Activated naive CD8-positive, alpha-beta T cell treated with anti-CD3 and anti-CD28 coated beads, Interleukin-2, amount 10 ng/mL, durations not matched to agents 7 days and 5 days (primary cell): ENCODE measurements around the gene CENPB. TPM values are rescaled to one million over a fixed set of nuclear protein-coding genes. Genes with fewer than 3 reads are reported as not detected.
A peak's percentile ranks its signal among the peaks of the same experiment; 100 is the strongest.

Source experiments
- ATAC-seq: fragments of 150-1000 bp; cut with Tn5 transposase; one replicate; pipeline ENCODE4 v1.10.0; 2021; ENCODE audit warnings: low read depth, moderate library complexity
- POLR2A ChIA-PET: fragments of 350-600 bp; sonication (Branson Sonifier 250); formaldehyde crosslinking; loops from one replicate; lab custom pipeline; 2021; ENCODE audit warnings: antibody characterized with exemption; lab: Charles Lee
- DNase-seq: peaks from one replicate; pipeline ENCODE4 v3.0.0; 2021
- H3K27ac Mint-ChIP-seq: one replicate; pipeline ENCODE4 v1.8.0; 2022; ENCODE audit warnings: mild to moderate bottlenecking, mixed read lengths
- H3K27me3 Mint-ChIP-seq: one replicate; pipeline ENCODE4 v1.8.0; 2022; ENCODE audit warnings: mild to moderate bottlenecking, moderate library complexity, mixed read lengths
- H3K36me3 Mint-ChIP-seq: one replicate; pipeline ENCODE4 v1.8.0; 2021; ENCODE audit warnings: mild to moderate bottlenecking, mixed read lengths
- H3K4me1 Mint-ChIP-seq: one replicate; pipeline ENCODE4 v1.8.0; 2021; ENCODE audit warnings: mixed read lengths
- H3K4me3 Mint-ChIP-seq: one replicate; pipeline ENCODE4 v1.8.0; 2022; ENCODE audit warnings: mild to moderate bottlenecking, moderate library complexity, mixed read lengths
- H3K9me3 Mint-ChIP-seq: one replicate; pipeline ENCODE4 v1.8.0; 2021; ENCODE audit warnings: mixed read lengths
- total RNA-seq, 2 experiments: library from RNA; stranded (reverse); gene quantifications; one replicate each; pipeline ENCODE4 v1.2.3, GENCODE V29; 2021

The CENPB gene
- total RNA-seq, 2 experiments from 2014 or later: 63.3 to 65.7 TPM

DNA sequence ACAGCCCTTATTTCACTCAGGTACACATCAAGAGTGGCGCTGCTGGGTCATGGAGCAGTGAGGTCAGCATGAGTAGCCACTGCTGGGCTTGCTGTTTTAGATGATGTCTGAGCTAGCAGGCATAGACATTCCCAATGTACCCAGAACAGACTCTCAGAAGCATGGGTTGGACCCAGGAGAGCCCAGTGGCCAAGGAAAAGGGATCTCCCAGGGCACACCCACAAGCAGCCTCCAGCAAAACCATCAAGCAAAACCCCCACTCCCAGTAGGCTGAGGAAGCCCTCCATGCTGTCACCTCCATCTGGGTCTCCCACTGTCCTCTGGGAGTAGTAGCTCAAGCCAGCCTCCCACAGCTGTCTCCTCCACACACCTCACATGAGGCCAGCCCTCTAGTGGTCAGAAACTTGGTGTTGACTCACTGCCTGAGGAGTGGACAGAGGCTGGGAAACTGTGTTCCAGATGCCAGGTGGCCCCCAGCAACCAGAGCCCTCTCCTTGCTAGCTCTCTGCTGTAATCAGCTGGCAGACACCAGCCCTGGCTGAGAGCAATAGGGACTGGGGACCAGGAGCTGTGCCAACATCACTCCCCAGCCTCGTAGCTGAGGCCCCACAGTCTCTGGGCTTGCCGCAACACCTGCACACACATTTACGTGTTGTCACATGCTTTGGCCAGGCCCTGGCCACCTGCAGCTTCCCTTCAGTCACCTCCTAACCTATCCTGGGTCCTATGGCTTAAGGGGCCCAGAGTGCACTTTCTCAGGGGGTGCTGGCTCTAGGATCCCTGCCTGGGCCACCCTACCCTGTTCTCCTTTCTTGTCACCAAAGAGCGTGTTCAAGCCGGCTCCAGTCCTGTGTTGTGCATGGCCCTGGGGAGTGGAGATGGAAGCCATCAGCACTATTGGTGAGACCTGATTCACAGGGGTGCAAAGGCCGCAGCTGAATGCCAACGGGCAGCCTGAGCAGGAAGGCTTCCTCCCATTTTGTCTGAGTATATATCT, 31.9 kb upstream of the CENPB start:
- Mint-ChIP-seq H3K36me3 (peaks cover 2% of the 10 kb centered on the region), H3K27ac (peak overlapping the region; percentile 90), H3K4me1 (peaks cover 48% of the 10 kb centered on the region), H3K27me3 (no peaks in the 10 kb centered on the region), H3K9me3 (no peaks in the 10 kb centered on the region), H3K4me3 (no peak overlapping the region)
- POLR2A ChIA-PET: interaction anchor here (0.6 to 4.0 kb wide), 6 partner anchors 18 to 32 kb away, joined by 3 to 52 read pairs (median 8); partner anchors contain the start of genes CDC25B and CENPB
- ATAC-seq (no peak), DNase-seq (no peak)

DNA sequence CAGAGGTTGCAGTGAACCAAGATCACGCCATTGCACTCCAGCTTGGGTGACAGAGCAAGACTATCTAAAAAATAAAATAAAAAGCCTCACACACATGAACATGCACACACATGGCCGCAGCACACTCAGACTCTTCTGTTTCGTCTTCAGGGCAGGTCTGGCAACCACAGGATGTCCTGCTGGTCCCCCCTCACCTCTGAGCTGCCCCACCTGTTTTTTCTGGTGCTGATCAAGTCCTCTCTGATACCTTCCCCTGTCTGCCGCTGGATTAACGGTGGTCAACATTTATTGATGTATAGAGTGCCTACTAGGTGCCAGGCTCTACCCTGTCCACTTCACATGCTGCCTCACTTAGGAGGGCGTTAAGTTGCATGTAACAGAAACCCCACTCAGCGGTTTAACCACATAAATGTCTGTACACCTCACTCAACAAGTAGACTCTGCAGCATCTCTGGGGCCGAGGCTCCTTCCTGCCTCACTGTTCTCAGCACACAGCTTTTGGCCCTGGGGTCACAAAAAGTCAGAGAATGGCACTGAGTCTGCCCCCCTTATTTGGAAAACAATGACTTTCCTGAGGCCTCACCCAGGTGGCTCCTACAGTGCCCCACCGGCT, 29.3 kb upstream of the CENPB start:
- no peaks in the 10 kb centered on the region for H3K9me3 Mint-ChIP-seq
- peak overlapping the region; percentile 98 for H3K27ac Mint-ChIP-seq
- peaks cover 1% of the 10 kb centered on the region for H3K36me3 Mint-ChIP-seq
- H3K27me3 Mint-ChIP-seq: no peaks in the 10 kb centered on the region
- DNase-seq: peak; percentile 66
- peaks cover 66% of the 10 kb centered on the region for H3K4me1 Mint-ChIP-seq
- POLR2A ChIA-PET: interaction anchor here (0.6 to 2.3 kb wide), 6 partner anchors 11 to 90 kb away, joined by 4 to 15 read pairs (median 7); partner anchors contain the start of gene CENPB
- H3K4me3 Mint-ChIP-seq: peak overlapping the region; percentile 84
- peak; percentile 27 for ATAC-seq

DNA sequence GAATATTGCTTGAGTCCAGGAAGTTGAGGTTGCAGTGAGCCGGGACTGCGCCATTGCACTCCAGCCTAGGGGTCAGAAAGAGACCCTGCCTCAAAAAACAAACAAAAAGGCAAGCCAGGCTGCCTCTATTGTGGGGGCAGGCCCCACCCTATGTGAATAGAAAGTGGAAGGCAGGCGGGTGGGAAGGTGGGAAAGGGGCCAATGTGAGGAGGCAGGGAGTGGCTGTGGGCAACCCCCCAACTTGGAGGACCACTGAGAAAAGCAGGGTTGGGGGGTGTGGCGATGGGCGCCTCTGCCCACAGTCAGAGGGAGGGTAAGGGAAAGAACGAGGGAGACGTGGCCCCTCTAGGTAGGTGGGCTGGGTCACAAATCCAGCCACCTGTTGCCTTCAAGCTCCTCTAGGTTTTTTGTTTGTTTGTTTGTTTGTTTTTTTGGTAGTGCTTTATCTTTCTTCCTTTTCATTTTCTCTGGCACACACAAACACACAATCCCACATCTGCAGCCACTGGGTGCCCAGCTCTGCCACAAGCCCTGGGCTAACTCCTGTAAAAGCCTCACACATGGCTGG, 28.5 kb upstream of the CENPB start:
- H3K4me1 Mint-ChIP-seq: peaks cover 71% of the 10 kb centered on the region
- H3K36me3 Mint-ChIP-seq: peaks cover 1% of the 10 kb centered on the region
- ATAC-seq (no peak), DNase-seq (no peak)
- no peaks in the 10 kb centered on the region for H3K27me3 Mint-ChIP-seq
- H3K27ac Mint-ChIP-seq: peak overlapping the region; percentile 98
- no peaks in the 10 kb centered on the region for H3K9me3 Mint-ChIP-seq
- H3K4me3 Mint-ChIP-seq: peak overlapping the region; percentile 84
- POLR2A ChIA-PET: interaction anchor here (0.6 to 2.3 kb wide), 5 partner anchors 10 to 90 kb away, joined by 4 to 15 read pairs (median 6); partner anchors contain the start of gene CENPB

DNA sequence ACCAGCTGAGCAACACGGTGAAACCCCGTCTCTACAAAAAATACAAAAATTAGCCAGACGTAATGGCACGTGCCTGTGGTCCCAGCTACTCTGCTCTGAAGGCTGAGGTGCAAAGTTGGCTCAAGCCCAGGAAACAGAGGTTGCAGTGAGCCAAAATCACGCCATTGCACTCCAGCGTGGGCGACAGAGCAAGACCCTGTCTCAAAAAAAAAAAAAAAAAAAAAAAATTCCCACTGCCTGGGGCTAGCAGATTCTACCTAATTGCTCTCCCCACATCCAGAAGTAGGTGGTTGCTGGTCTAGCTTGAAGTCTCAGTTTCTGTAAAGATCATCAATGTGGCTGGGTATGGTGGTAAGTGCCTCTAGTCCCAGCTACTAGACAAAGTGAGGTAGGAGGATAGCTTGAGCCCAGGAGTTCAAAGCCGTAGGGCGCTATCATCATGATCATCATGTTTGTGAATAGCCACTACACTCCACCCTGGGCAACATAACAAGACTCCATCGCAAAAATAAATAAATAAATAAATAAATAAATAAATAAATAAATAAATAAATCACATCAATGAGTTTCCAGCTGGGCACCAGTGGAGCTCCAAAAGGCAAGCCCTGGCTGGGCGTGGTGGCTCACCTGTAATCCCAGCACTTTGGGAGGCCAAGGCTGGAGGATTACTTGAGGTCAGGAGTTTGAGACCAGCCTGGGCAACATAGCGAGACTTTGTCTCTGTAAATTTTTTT, 27.5 kb upstream of the CENPB start:
- POLR2A ChIA-PET: interaction anchor here (0.7 to 4.4 kb wide), 4 partner anchors 14 to 71 kb away, joined by 4 to 59 read pairs (median 6); partner anchors contain the start of gene CENPB
- no peaks in the 10 kb centered on the region for H3K27me3 Mint-ChIP-seq
- DNase-seq (no peak), ATAC-seq (no peak)
- H3K9me3 Mint-ChIP-seq: no peaks in the 10 kb centered on the region
- peaks cover 63% of the 10 kb centered on the region for H3K4me1 Mint-ChIP-seq
- peak overlapping the region; percentile 58 for H3K4me3 Mint-ChIP-seq
- peaks cover 1% of the 10 kb centered on the region for H3K36me3 Mint-ChIP-seq
- peak overlapping the region; percentile 94 for H3K27ac Mint-ChIP-seq

DNA sequence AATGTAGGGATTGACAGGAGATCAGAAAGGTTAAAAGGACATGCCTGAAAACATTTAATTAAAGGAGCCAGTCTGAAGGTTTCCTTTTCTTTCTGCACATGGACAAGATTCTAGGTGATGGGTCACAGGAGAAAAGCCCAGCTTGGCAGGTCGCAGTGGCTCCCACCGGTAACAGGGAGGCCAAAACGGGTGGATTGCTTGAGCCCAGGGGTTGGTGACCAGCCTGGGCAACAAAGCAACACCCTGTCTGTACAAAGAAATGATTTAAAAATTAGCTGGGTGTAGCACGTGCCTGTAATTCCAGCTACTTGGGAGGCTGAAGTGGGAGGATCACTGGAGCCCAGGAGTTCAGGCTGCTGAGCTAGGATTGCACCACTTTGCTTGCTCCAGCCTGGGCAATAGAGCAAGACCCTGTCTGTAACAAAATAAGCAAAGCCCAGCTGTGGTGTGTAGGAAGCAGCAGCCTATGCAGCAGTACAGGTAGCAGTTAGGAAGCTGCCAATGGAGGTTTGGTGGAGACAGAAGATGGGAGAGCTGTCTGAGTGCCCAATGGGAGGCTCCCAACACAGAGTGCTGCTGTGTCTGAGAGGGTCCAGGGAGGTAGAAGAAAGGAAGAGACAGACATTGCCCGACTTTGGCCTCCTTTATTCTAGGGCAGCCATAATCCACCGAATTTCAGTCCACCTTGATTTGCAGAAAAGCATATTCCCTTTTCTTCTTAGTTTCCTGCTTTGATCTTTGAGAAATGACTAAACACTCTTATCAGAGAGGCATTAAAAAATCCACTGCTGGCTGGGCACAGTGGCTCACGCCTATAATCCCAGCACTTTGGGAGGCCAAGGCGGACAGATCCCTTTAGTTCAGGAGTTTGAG, 26.7 kb upstream of the CENPB start:
- POLR2A ChIA-PET: interaction anchor here (0.7 to 4.4 kb wide), 4 partner anchors 13 to 71 kb away, joined by 4 to 59 read pairs (median 6); partner anchors contain the start of gene CENPB
- ATAC-seq (no peak), DNase-seq (no peak)
- no peaks in the 10 kb centered on the region for H3K9me3 Mint-ChIP-seq
- H3K4me3 Mint-ChIP-seq: peak overlapping the region; percentile 58
- peak overlapping the region; percentile 94 for H3K27ac Mint-ChIP-seq
- H3K27me3 Mint-ChIP-seq: no peaks in the 10 kb centered on the region
- peaks cover 1% of the 10 kb centered on the region for H3K36me3 Mint-ChIP-seq
- H3K4me1 Mint-ChIP-seq: peaks cover 55% of the 10 kb centered on the region

DNA sequence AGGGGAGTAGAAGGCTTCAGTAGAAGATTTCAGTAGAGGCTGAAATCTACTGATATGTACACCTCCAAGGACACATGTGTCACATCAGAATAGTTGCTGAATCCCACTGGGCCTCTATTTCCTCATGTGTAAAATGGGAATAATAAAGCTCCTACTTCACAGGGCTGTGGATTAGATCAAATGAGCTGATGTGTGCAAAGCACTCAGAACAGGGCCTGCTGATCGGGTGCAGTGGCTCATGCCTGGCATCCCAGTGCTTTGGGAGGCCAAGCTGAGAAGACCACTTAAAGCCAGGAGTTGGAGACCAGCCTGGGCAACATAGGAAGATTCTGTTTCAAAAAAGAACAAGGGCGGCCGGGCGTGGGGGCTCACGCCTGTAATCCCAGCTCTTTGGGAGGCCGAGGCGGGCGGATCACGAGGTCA, 25.7 kb upstream of the CENPB start:
- Mint-ChIP-seq H3K9me3 (no peaks in the 10 kb centered on the region), H3K27ac (peak overlapping the region; percentile 94), H3K4me1 (peaks cover 53% of the 10 kb centered on the region), H3K27me3 (no peaks in the 10 kb centered on the region), H3K4me3 (peak overlapping the region; percentile 75), H3K36me3 (peaks cover 1% of the 10 kb centered on the region)
- ATAC-seq (no peak), DNase-seq (no peak)
- POLR2A ChIA-PET: interaction anchor here (0.6 to 4.4 kb wide), 5 partner anchors 8 to 27 kb away, joined by 3 to 59 read pairs (median 7); partner anchors contain the start of gene AP5S1

DNA sequence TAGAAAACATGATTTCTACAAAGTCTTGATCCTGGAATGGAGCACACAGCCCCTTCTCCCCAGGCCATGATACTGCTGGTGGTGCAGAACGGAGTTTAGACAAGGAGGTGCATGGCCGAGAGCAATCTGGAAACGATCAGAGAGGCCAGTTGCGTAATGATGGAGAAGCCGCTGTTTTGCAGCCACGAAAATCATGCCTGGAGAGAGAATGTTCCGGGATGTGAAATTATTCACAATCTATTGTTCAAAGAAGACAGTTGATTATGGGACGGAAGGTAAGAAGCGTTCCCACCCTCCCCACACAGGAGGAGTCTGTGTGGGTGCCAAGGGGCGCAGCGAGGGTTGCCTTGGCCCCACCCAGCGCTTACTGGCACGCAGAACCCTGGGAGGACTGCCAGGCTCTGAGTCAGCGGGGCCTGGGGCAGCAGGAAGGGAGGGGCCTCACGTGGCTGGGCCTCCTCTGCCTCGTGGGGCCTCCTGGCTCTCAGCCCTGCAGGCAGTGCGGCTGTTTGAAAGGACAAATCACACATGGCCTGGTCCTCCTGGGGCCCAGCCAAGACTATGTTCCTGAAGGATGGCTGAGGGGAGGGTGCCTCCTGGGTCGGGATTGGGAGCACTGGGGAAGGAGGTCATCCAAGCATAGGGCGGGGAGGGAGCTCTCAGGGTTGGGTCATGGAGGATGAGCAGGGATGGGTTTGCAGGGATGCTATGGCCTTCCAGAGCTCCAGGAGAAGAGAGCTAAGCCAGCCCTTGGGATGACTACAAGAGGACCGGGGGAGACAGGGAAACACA, 25.1 kb upstream of the CENPB start:
- peaks cover 58% of the 10 kb centered on the region for H3K4me1 Mint-ChIP-seq

DNA sequence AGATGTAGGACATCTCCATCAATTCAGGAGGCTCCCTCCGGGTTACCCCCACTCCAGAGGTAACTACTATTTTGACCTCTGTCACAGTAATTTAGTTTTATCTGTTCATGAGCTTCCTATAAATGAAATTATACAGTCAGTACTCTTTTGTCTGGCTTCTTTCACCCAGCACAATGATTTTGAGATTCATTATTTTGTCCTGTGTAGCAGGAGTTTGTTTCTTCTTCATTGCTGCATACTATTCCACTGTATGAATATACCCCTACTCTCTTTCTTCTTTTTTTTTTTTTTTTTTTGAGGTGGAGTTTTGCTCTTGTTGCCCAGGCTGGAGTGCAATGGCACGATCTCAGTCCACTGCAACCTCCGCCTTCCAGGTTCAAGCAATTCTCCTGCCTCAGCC, 22.0 kb upstream of the CENPB start:
- POLR2A ChIA-PET: interaction anchor here (0.7 kb wide), 1 partner anchor 16 kb away, joined by 3 read pairs; no protein-coding TSS in a partner anchor
- peaks cover 26% of the 10 kb centered on the region for H3K36me3 Mint-ChIP-seq
- H3K4me3 Mint-ChIP-seq: no peak overlapping the region
- DNase-seq (no peak), ATAC-seq (no peak)
- H3K4me1 Mint-ChIP-seq: peaks cover 58% of the 10 kb centered on the region
- no peaks in the 10 kb centered on the region for H3K9me3 Mint-ChIP-seq
- no peak overlapping the region for H3K27ac Mint-ChIP-seq
- no peaks in the 10 kb centered on the region for H3K27me3 Mint-ChIP-seq

More for the DNA sequence above, 25.1 kb upstream of the CENPB start:
- POLR2A ChIA-PET: interaction anchor here (0.7 to 4.4 kb wide), 7 partner anchors 9 to 36 kb away, joined by 3 to 59 read pairs (median 4); partner anchors contain the start of genes AP5S1 and CENPB
- peak overlapping the region; percentile 75 for H3K4me3 Mint-ChIP-seq
- peak; percentile 77 for ATAC-seq
- no peaks in the 10 kb centered on the region for H3K9me3 Mint-ChIP-seq
- H3K27ac Mint-ChIP-seq: peak overlapping the region; percentile 94
- peaks cover 2% of the 10 kb centered on the region for H3K36me3 Mint-ChIP-seq
- DNase-seq: peak; percentile 81
- H3K27me3 Mint-ChIP-seq: no peaks in the 10 kb centered on the region

DNA sequence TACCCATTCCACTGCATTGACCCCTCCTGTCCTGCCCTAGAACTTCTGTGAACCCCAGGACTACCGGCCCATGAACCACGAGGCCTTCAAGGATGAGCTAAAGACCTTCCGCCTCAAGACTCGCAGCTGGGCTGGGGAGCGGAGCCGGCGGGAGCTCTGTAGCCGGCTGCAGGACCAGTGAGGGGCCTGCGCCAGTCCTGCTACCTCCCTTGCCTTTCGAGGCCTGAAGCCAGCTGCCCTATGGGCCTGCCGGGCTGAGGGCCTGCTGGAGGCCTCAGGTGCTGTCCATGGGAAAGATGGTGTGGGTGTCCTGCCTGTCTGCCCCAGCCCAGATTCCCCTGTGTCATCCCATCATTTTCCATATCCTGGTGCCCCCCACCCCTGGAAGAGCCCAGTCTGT, 18.2 kb upstream of the CENPB start:
- ATAC-seq: no peak
- no peak for DNase-seq
- no peak overlapping the region for H3K4me3 Mint-ChIP-seq
- H3K36me3 Mint-ChIP-seq: peaks cover 41% of the 10 kb centered on the region
- H3K27me3 Mint-ChIP-seq: no peaks in the 10 kb centered on the region
- no peaks in the 10 kb centered on the region for H3K9me3 Mint-ChIP-seq
- H3K27ac Mint-ChIP-seq: peak overlapping the region; percentile 4
- POLR2A ChIA-PET: interaction anchor here (0.9 to 1.1 kb wide), 2 partner anchors 11 to 16 kb away, joined by 3 to 6 read pairs; partner anchors contain the start of gene AP5S1
- H3K4me1 Mint-ChIP-seq: peaks cover 42% of the 10 kb centered on the region

DNA sequence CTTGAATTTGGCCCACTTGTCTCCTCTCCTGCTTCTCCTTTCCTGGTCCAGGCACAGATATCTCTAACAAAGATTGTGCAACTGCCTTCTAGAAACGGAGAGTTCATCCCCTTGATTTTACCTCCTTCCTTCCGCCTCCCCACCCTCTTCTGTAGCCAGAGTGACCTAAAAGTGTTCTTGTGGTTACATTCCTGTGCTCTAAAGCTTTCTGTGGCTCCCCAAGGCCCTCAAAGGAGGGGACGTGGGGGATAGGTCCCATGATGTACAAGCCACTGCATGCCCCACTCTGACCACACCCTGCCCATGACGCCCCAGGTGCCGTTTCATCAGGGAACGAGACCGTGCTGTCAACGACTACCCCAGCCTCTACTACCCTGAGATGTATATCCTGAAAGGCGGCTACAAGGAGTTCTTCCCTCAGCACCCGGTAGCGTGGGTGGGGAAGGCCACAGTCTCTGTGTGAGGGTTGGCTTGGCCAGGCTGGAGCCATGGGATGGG, 17.8 kb upstream of the CENPB start:
- ATAC-seq (no peak), DNase-seq (no peak)
- POLR2A ChIA-PET: interaction anchor here (0.9 to 1.1 kb wide), 2 partner anchors 11 to 16 kb away, joined by 3 to 6 read pairs; partner anchors contain the start of gene AP5S1
- Mint-ChIP-seq H3K4me3 (no peak overlapping the region), H3K9me3 (no peaks in the 10 kb centered on the region), H3K36me3 (peaks cover 45% of the 10 kb centered on the region), H3K27ac (peak overlapping the region; percentile 58), H3K27me3 (no peaks in the 10 kb centered on the region), H3K4me1 (peaks cover 46% of the 10 kb centered on the region)

DNA sequence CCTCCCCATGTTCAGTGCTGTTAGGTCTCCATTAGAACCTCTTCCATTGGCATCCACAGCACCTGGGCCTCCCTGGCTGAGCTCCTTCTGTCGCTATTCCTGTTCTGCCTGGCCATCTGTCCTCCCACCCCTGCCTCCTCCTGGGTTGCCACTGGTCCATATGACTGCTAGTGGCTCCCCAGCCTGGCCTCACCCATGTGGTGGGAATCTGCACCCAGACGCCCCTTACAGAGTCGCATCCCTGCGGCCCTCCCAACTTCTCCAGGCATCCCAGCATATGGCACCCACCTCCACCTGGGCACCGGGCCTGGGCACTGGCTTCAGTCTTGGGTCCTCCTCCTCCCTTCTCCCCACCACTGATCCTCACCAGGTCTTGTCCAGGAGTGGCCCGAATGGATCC, 17.3 kb upstream of the CENPB start:
- peaks cover 51% of the 10 kb centered on the region for H3K4me1 Mint-ChIP-seq
- peak overlapping the region; percentile 57 for H3K27ac Mint-ChIP-seq
- no peak overlapping the region for H3K4me3 Mint-ChIP-seq
- H3K9me3 Mint-ChIP-seq: no peaks in the 10 kb centered on the region
- POLR2A ChIA-PET: no interaction called here
- DNase-seq: no peak
- ATAC-seq: no peak
- no peaks in the 10 kb centered on the region for H3K27me3 Mint-ChIP-seq
- H3K36me3 Mint-ChIP-seq: peaks cover 48% of the 10 kb centered on the region
